ENCODE data around the gene SCG5.

DNA sequence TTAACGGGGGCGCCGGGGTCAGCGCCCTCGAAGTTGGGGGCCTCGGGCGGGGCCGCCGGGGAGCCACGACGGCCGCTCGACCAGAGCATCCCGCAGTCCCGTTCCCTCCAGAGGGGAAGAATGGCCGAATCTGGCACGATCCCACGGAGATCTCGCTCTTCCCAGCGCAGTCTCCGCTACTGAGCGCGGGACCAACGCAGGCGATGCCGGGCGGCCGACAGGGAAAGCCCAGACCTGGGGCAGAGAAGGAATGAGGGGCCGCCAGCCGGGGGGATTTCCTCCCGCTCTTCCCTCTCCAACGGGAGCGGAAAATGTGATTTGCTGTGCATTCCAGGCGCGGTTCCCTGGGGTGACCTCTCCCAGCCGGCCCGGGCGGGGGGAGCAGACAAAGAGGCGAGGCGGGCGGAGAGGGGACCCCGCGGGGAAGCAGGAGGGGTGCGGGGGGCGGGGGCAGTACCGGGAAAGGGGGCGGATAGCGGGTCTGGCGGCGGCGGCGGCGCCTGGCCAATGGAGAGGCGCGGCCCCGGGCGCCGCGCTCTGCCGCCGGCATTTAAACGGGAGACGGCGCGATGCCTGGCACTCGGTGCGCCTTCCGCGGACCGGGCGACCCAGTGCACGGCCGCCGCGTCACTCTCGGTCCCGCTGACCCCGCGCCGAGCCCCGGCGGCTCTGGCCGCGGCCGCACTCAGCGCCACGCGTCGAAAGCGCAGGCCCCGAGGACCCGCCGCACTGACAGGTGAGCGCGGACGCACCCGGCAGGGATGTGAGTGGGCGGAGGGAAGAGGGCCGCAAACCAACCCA, 76.1 kb downstream of the SCG5 start, which contains the start of gene GREM1:
- TF ChIP-seq POLR2AphosphoS5 (IDR thresholded peaks at IDR 0.05; ENCODE audit: low read depth, low read length): no peak
- TF ChIP-seq FOXP2 (optimal IDR thresholded peaks at IDR 0.05; ENCODE audit: borderline replicate concordance, extremely low read depth, extremely low read length, insufficient read depth): no peak
- TF ChIP-seq, protein P1, sequence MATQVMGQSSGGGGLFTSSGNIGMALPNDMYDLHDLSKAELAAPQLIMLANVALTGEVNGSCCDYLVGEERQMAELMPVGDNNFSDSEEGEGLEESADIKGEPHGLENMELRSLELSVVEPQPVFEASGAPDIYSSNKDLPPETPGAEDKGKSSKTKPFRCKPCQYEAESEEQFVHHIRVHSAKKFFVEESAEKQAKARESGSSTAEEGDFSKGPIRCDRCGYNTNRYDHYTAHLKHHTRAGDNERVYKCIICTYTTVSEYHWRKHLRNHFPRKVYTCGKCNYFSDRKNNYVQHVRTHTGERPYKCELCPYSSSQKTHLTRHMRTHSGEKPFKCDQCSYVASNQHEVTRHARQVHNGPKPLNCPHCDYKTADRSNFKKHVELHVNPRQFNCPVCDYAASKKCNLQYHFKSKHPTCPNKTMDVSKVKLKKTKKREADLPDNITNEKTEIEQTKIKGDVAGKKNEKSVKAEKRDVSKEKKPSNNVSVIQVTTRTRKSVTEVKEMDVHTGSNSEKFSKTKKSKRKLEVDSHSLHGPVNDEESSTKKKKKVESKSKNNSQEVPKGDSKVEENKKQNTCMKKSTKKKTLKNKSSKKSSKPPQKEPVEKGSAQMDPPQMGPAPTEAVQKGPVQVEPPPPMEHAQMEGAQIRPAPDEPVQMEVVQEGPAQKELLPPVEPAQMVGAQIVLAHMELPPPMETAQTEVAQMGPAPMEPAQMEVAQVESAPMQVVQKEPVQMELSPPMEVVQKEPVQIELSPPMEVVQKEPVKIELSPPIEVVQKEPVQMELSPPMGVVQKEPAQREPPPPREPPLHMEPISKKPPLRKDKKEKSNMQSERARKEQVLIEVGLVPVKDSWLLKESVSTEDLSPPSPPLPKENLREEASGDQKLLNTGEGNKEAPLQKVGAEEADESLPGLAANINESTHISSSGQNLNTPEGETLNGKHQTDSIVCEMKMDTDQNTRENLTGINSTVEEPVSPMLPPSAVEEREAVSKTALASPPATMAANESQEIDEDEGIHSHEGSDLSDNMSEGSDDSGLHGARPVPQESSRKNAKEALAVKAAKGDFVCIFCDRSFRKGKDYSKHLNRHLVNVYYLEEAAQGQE (IDR thresholded peaks at IDR 0.05; ENCODE audit: insufficient read depth in 1 of 2, low read depth in 2 of 2, low read length in 2 of 2): no peak
